ENCODE data around the gene PAWR. TPM values are rescaled to one million over a fixed set of nuclear protein-coding genes. Genes with fewer than 3 reads are reported as not detected.

Gene PAWR
- total RNA-seq, 1 experiment from 2014 or later: 109 TPM

GRCh38 chr12:79557690-79558315, 133.0 kb downstream of the PAWR start:
- DNase-seq (ENCODE audit: extremely low read depth, low read depth): no peak

GRCh38 chr12:79555028-79555925, 135.5 kb downstream of the PAWR start:
- peak; percentile 18 for DNase-seq (ENCODE audit: extremely low read depth, low read depth)

GRCh38 chr12:79553863-79554574, 136.7 kb downstream of the PAWR start:
- no peak for DNase-seq (ENCODE audit: extremely low read depth, low read depth)

GRCh38 chr12:79552192-79552591, 138.6 kb downstream of the PAWR start:
- no peak for DNase-seq (ENCODE audit: extremely low read depth, low read depth)

GRCh38 chr12:79549531-79550271, 141.1 kb downstream of the PAWR start:
- DNase-seq (ENCODE audit: extremely low read depth, low read depth): no peak

- no peak for DNase-seq (ENCODE audit: extremely low read depth, low read depth)
Measured at GRCh38 chr12:79548610-79548924, 142.2 kb downstream of the PAWR start.

GRCh38 chr12:79547735-79548609, 142.8 kb downstream of the PAWR start:
- peak; percentile 76 for DNase-seq (ENCODE audit: extremely low read depth, low read depth)

- peak; percentile 38 for DNase-seq (ENCODE audit: extremely low read depth, low read depth)
Measured at GRCh38 chr12:79547044-79547734, 143.6 kb downstream of the PAWR start.

- peak; percentile 2 for DNase-seq (ENCODE audit: extremely low read depth, low read depth)
Measured at GRCh38 chr12:79546466-79547043, 144.2 kb downstream of the PAWR start.

GRCh38 chr12:79544439-79544838, 146.3 kb downstream of the PAWR start:
- peak; percentile 24 for DNase-seq (ENCODE audit: extremely low read depth, low read depth)

- no peak for DNase-seq (ENCODE audit: extremely low read depth, low read depth)
Measured at GRCh38 chr12:79537675-79538074, 153.1 kb downstream of the PAWR start.

GRCh38 chr12:79535751-79536150, 155.0 kb downstream of the PAWR start:
- no peak for DNase-seq (ENCODE audit: extremely low read depth, low read depth)

Other genes with a start within 250 kb of the PAWR start
- 48.2 and 76.5 TPM in 2 replicates for gene PPP1R12A, start 244.1 kb upstream of the PAWR start, total RNA-seq (2014; rRNA removed; shearing (Covaris generic))